GM21515 (cell line): ENCODE results near the gene WDR45B.

Experiments
- ATAC-seq: cut with Tn5 transposase; IDR thresholded peaks from one replicate; pipeline ENCODE4 v1.9.1; 2021; ENCODE audit not compliant: unreplicated experiment

The WDR45B gene

GRCh38 chr17:82601447-82602000, 46.7 kb downstream of the WDR45B start:
- no peak for ATAC-seq

GRCh38 chr17:82600731-82601446, 47.4 kb downstream of the WDR45B start:
- no peak for ATAC-seq

GRCh38 chr17:82599674-82600661, 48.3 kb downstream of the WDR45B start:
- ATAC-seq = no peak

- ATAC-seq = no peak
Measured at GRCh38 chr17:82598256-82599119, 49.8 kb downstream of the WDR45B start.

GRCh38 chr17:82596837-82597672, 51.2 kb downstream of the WDR45B start:
- no peak for ATAC-seq

GRCh38 chr17:82596296-82596695, 51.9 kb downstream of the WDR45B start:
- no peak for ATAC-seq

GRCh38 chr17:82595893-82596292, 52.4 kb downstream of the WDR45B start:
- no peak for ATAC-seq

- no peak for ATAC-seq
Measured at GRCh38 chr17:82594571-82594970, 53.7 kb downstream of the WDR45B start.

GRCh38 chr17:82593590-82594087, 54.6 kb downstream of the WDR45B start:
- no peak for ATAC-seq

GRCh38 chr17:82592767-82593589, 55.3 kb downstream of the WDR45B start:
- ATAC-seq = no peak

- no peak for ATAC-seq
Measured at GRCh38 chr17:82592289-82592766, 55.9 kb downstream of the WDR45B start.

- ATAC-seq = no peak
Measured at GRCh38 chr17:82590881-82591539, 57.2 kb downstream of the WDR45B start.

GRCh38 chr17:82590216-82590615, 58.0 kb downstream of the WDR45B start:
- ATAC-seq = no peak

- ATAC-seq = no peak
Measured at GRCh38 chr17:82589851-82590180, 58.4 kb downstream of the WDR45B start.

- no peak for ATAC-seq
Measured at GRCh38 chr17:82588266-82589175, 59.7 kb downstream of the WDR45B start.

GRCh38 chr17:82587234-82588086, 60.8 kb downstream of the WDR45B start:
- no peak for ATAC-seq
